NCI-H524 treated with DMSO at 0.1 percent for 48 hours (cell line): ENCODE data around the gene PATZ1.
"Not testable (repeated sequence)": the region's sequence is repeated elsewhere in the genome, so short reads cannot be mapped to it uniquely, and the experiment has no call there.

Experiments
- DNase-seq: peaks from one replicate; lab custom pipeline; 2025; lab: John Stamatoyannopoulos, UW

The PATZ1 gene, protein sequence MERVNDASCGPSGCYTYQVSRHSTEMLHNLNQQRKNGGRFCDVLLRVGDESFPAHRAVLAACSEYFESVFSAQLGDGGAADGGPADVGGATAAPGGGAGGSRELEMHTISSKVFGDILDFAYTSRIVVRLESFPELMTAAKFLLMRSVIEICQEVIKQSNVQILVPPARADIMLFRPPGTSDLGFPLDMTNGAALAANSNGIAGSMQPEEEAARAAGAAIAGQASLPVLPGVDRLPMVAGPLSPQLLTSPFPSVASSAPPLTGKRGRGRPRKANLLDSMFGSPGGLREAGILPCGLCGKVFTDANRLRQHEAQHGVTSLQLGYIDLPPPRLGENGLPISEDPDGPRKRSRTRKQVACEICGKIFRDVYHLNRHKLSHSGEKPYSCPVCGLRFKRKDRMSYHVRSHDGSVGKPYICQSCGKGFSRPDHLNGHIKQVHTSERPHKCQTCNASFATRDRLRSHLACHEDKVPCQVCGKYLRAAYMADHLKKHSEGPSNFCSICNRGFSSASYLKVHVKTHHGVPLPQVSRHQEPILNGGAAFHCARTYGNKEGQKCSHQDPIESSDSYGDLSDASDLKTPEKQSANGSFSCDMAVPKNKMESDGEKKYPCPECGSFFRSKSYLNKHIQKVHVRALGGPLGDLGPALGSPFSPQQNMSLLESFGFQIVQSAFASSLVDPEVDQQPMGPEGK

DNA sequence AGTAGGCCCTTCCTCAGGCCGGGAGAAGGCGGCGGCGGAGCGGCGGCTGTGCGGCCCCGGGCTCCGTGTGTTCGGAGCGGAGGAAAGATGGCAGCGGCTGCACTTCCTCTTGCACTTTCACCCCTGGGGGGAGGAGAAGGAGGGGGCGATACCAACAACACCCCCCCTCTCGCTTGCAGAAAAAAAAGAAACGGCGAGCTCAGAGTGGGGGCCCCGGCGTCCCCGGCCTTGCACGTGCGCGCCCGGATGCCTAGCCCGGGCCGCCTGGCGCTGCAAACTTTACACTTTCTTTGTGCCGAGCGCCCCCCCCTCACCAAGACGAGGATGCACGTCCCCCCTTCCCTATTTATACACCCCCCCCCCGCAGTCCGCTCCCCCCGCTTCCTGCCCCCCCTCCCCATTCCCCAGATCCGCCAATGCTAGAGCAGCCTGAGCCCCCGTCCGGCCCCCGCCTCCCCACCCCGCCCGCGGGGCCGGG is at the start of gene PATZ1:
TSS of gene PATZ1 (minus strand) at position 92 of the 478 bp plus-strand sequence. CDS start 744 bp downstream, outside the sequence.
- DNase-seq = peak; percentile 44

DNA sequence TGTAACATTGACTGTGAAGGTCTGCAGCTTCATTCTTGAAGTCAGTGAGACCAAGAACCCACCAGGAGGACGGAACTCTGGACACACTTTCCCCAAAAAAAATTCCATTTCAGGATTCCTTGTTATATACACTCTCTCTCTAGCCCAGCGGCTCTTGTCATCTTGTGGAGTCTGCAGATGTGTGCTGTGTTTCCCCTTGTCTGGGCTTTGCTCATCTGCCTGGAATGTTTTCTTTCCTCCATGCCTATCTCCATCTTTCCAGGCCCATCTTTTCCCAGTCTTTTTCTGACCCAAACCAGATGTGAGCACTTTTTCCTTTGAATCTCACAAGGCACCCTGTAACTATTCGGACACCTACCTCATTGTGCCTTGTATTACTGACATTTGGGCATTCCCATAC is 48.2 kb upstream of the PATZ1 start:
- DNase-seq = no peak

DNA sequence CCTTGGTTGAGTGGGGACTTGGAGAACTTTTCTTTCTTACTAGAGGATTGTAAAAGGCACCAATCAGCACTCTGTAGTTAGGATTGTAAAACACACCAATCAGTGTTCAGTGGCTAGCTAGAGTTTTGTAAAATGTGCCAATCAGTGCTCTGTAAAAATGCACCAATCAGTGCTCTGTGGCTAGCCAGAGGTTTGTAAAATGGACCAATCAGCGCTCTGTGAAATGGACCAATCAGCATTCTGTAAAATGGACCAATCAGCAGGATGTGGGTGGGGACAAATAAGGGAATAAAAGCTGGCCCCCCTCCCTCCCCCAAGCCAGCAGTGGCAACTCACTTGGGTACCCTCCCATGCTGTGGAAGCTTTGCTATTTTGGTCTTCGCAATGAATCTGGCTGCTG is 47.7 kb upstream of the PATZ1 start:
- no peak for DNase-seq

DNA sequence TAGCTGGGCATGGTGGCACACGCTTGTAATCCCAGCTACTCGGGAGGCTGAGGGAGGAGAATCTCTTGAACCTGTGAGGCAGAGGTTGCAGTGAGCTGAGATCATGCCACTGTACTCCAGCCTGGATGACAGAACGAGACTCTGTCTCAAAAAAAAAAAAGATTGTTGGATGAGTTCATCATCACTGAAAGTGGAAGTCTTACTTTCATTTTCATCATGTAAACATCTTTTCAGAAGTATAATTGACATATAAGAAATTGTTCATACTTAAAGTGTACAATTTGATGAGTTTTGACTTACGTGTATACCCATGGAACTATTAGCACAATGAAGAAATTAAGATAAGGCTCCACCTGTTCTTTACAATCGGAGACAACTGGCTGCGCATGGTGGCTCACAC is 32.5 kb upstream of the PATZ1 start:
- not testable (repeated sequence) for DNase-seq

DNA sequence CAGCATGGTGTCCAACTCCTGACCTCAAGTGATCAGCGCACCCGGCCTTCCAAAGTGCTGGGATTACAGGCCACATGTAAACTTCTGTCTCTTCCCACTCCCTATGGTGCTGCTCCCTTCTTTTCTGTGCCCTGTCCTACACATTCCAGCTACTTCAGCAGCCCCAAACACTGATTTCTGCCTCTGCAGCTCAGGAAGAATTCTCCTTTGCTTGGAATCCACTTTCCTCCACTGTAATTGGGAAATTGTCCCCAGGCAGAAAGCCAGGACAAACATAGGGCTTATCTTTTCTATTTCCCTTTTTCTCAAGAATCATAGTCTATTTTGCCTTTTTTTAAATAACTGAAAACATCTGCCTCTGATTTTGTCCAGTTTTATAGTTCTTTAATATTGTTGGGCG is 32.0 kb upstream of the PATZ1 start:
- DNase-seq = no peak

DNA sequence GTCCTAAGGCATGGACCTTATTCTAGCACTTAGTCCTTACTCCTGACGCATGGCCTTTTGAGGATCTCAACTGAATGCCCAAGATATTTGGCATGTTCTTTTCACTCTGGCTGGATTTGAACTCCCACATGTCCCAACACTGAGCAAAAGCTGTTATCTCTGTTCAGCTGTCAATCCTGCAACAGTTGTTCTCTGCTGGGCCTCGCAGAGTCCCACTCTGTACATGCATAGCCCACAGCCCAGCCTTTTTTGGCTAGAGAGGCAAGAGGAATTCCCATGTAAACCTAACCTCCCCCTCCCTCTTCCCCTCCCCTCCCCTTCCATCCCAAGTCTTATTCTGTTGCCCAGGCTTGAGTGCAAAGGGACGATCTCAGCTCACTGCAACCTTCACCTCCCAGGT is 31.5 kb upstream of the PATZ1 start:
- no peak for DNase-seq

DNA sequence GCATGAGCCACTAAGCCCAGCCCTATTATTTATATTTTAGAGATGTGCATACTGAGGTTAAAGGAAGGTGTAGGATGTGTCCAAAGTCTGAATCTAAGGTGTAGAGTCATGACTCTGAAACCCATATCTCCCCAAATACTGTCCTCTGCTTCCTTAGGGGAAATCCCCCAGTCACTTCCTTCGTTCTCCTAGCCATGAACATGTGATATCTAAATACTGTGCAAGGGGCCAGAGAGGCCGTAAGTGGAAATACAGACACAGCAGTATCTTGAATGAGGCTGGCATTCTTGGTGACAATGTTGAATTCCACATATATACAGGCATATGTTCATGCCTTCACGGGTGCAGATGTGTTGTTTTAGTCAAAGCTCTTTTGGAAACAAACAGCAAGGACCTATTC is 21.3 kb upstream of the PATZ1 start:
- DNase-seq = no peak

DNA sequence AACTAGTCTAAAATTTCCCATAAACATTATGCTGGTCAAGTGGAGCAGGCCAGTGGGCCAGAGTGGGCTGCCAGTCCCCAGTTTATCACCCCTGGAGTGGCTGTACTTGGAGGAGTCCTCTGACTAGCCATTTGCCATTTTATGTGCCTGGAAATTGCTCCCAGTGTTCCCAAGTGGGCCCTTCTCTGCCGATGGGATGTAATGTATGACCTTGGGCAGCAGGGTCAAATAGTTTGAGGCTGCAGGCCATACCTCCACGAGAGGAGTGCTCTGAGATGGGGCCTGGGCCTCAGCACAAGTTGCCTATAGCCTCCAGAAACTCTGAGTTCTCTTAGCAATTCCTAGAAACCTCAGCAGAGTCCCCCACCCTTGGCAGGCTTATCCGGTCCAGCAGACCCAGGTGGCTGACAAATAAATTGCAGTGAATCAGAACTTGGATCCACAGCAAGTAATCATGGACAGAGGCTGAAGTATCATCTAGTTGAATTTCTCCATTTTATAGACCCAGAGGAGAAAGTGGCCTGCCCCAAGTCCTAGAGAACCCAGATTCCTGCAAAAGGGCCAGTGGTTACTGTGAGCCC is 17.8 kb upstream of the PATZ1 start:
- DNase-seq = no peak

DNA sequence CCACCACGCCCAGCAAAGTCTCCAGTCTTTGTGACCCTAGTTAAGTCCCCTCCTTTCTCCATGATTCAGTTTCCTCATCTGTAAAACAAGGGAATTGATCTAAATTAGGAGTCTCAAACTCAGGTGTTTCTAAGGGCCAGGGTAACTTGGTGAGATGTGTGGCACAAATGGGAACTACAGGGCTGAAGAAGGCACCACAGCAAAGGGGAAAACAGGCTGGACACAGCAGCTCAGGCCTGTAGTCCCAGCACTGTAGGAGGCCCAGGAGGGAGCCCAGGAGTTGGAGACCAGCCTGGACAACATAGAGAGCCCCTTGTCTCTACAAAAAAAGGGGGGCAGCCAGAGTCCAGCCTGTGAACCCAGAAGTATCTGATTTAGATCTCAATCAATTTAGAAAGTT is 15.6 kb upstream of the PATZ1 start:
- no peak for DNase-seq

DNA sequence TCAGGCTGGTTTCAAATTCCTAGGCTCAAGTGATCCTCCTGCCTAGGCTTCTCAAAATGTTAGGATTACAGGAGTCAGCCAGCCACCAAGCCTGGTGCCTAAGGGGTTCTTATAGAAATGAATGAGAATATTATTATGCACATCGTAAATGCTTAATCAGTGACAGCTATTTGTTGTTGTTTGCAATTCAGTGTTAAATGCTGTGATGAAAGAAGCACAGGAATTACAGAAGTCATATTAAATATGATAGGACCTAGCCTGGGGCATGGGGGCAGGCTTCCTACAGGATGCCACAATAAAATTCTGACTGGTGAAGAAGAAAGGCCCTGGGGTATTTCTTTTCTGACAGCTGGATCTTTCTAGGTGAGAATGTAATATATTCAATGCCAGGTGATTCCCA is 13.9 kb upstream of the PATZ1 start:
- no peak for DNase-seq

DNA sequence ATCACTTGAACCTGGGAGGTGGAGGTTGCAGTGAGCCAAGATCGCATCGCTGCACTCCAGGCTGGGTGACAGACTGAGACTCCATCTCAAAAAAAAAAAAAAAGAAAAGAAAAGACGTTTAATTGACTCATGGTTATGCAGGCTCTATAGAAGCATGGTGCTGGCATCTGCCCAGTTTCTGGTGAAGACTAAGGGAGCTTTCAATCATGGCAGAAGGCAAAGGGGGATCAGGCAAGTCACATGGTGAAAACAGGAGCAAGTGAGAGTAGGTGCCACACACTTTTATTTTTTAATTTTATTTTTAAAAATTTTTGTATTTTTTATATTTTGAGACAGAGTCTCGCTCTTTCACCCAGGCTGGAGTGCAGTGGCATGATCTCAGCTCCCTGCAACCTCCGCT is 8.4 kb upstream of the PATZ1 start:
- DNase-seq = no peak

DNA sequence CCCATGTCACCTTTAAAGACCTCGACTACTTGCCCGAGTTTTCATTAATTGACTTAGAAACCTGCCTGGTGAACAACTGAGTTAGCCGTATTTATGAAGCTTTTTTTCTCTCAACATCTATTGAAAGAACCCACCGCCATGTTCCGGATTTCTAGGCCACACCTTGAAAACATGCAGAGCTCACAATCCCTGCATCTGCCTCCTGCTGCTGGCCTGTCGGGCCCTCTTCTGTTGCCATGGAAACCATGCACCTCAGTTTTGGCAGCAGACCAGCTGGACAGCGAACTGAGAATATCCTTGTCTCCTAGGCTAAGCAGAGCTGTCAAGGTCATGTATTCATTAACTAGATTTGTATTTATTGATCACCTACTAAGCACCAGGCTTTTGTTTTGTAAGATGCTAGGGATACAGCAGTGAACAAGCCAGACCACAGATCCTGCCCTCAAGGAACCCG is 4.3 kb upstream of the PATZ1 start:
- DNase-seq = peak; percentile 77

DNA sequence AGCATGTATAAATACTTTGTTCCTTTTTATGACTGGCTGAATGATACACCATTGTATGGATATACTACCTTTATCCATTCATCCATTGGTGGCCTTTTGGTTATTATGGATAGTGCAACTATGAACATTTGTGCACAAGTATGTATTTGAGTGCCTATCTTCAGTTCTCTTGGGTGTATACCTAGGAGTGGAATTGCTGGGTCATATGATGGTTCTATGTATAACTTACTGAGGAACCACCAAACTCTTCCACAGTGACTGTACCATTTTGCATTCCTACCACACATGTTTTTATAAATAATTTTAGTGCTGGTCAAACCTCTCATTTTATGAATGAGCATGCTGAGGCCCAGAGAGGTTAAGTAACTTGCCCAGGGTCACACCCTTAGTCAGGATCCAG is 3.8 kb upstream of the PATZ1 start:
- no peak for DNase-seq

DNA sequence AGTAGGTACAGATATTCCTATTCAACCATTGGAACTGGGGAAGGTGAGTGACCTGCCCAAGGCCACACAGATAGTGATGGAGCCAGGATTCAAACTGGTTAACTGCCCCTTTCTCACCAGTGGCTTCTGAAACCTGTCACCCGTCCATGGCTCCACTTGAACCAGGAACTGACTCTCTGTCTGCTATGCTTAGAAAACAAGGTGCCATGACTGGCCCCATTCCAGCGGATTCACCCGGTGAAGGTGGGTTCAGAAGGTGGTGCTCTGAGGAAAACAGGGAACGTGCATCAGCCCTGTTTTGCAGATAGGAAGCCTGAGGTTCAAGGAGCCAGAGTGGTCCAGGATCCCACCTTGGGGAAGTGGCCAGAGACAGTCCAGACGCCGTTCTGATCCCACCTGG is 2.6 kb upstream of the PATZ1 start:
- no peak for DNase-seq

DNA sequence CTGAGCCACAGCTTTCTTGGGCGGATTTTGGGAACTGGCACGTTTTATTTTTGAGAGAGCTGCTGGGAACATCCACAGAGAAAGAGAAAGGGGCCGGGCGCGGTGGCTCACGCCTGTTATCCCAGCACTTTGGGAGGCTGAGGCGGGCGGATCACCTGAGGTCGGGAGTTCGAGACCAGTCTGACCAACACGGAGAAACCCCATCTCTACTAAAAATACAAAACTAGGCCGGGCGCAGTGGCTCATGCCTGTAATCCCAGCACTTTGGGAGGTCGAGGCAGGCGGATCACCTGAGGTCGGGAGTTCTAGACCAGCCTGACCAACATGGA is 1.8 kb upstream of the PATZ1 start:
- not testable (repeated sequence) for DNase-seq

DNA sequence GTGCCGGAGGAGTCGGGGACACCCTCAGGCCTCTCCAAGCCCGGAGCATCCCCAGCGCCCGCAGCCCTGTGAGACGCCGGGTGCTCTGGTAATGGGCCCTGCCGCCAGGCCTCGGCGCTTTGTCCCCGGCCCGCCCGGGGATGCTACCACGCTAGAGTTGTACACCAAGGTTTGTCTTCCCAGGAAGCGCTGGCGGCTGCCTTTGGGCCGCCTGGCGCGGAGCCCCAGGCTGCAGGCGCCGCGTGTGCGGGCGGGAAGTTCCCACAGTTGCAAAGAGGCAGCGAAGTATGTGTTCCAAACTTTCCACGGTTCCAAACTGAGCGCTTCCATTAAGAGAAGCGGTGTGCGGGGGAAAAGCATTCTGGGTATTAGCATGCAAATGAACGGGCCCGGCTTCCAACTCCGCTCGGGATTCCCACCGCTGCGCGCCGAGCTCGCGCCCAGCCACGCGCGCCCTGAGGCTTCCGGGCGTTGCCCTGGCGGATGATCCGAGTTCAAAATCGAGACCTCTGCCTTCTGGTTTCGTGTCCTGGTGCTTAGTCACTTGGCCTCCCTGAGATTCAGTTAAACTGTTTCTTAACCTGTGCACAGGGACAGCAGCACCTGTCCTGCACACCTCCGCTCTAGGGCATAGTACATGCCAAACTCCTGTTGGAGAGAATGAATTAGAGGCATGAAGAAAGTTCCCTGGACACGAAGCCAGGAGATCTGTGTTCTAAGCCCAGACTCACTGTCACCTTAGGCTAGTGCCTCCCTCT is 1.3 kb upstream of the PATZ1 start:
- DNase-seq = no peak

DNA sequence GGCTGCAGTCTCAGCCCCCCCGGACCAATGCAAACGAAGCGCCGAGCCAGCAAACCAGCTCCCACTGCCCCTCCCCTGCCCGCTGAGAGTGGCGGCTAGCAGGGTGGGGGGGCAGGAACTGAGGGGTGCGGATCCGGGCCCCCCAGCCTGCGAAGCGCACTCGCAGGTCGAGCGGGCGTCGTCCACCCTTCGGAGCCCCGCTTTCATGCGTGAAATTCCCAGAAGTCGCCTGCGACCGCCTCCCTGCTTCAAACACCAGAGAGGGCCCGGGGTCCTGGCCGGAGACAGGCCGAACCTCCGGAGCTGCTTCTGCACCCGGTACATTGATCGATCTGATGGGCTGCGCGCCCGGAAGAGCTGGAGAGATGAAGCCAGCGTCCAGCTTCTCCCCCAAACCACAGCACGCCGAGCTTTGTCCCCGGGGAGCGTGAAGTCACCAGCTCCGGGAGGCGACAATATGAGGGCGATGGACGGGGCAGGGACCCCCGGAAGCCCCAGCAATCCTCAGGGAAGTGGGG is 646 bp upstream of the PATZ1 start:
- no peak for DNase-seq

DNA sequence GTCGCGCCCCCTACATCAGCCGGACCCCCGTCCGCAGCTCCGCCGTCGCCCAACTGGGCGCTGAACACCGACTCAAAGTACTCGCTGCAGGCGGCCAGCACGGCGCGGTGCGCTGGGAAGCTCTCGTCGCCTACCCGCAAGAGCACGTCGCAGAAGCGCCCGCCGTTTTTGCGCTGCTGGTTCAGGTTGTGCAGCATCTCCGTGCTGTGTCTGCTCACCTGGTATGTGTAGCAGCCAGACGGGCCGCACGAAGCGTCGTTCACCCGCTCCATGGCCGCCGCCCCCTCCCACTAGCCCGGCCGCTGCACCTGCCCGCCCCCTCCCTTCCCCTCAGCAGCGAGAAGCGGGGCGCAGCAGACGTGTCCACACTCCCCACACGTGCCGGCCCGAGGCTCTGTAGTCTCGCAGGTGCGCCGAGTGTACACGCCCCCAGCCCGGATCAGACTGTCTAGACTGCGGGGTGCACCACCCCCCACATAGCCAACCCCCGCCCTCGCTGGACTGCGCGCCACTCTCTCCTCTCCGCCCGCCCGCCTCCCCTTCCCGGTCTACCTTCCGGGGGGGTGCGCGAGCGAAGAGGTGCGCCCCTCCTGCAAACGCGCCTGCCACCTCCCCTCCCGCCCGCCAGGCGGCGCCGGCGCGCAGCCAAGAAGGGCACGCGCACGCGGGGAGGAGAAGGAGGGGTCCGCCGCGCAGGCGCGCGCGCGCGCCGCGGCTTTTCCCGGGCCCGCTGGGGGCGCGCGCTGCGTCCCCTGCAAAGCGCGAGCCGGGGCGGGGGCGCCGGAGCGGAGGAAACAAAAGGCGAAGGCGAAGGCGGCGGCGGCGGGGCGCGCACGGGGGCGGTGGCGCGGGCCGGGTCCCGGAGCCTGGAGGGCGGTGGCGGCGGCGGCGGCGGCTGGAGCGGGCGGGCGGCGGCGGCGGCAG is 553 bp downstream of the PATZ1 start:
- DNase-seq = no peak

DNA sequence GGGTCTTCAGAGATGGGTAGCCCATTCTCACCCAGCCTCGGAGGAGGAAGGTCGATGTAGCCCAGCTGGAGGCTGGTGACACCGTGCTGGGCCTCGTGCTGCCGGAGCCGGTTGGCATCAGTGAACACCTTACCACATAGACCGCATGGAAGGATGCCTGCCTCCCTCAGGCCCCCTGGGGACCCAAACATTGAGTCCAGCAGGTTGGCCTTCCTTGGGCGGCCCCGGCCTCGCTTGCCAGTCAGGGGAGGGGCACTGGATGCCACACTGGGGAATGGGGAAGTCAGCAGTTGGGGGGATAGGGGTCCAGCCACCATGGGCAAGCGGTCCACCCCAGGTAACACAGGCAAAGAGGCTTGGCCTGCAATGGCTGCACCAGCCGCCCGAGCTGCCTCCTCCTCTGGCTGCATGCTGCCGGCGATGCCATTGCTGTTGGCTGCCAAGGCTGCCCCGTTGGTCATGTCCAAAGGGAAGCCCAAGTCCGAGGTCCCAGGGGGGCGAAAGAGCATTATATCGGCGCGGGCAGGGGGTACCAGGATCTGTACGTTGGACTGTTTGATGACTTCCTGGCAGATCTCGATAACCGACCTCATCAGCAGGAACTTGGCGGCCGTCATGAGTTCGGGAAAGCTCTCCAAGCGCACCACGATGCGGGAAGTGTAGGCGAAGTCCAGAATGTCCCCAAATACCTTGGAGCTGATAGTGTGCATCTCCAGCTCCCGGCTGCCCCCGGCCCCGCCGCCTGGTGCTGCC is 1.4 kb downstream of the PATZ1 start:
- no peak for DNase-seq

DNA sequence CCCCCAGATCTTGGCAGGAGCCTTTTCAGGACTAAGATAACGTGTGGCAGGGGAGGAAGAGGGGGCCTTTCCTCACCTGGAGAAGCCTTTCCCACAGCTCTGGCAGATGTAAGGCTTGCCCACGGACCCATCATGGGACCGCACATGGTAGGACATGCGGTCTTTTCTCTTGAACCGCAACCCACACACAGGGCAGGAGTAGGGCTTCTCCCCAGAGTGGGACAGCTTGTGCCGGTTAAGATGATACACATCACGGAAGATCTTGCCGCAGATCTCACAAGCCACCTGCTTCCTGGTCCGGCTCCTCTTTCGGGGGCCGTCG is 1.9 kb downstream of the PATZ1 start:
- no peak for DNase-seq
